ENCODE data around the gene OVCA2.
"Not testable (repeated sequence)": the region's sequence is repeated elsewhere in the genome, so short reads cannot be mapped to it uniquely, and the experiment has no call there.

Gene OVCA2

GRCh38 chr17:2041561-2042389 lies at the start of gene OVCA2:
Gene OVCA2 (plus strand): TSS chr17:2042022. CDS start chr17:2042048, 26 bp downstream.
- peak; percentile 15 for DNase-seq

- no peak for DNase-seq
Measured at GRCh38 chr17:1992541-1992940, 49.3 kb upstream of the OVCA2 start.

- no peak for DNase-seq
Measured at GRCh38 chr17:1994707-1995106, 47.1 kb upstream of the OVCA2 start.

- DNase-seq, result no peak
Measured at GRCh38 chr17:1995321-1995892, 46.4 kb upstream of the OVCA2 start.

GRCh38 chr17:1995907-1996799 lies 45.7 kb upstream of the OVCA2 start:
- no peak for DNase-seq

- DNase-seq, result no peak
Measured at GRCh38 chr17:1996800-1997288, 45.0 kb upstream of the OVCA2 start.

- no peak for DNase-seq
Measured at GRCh38 chr17:1997289-1997926, 44.4 kb upstream of the OVCA2 start.

GRCh38 chr17:1997927-1998742 lies 43.7 kb upstream of the OVCA2 start:
- DNase-seq, result no peak

- DNase-seq, result no peak
Measured at GRCh38 chr17:1999557-2000251, 42.1 kb upstream of the OVCA2 start.

- no peak for DNase-seq
Measured at GRCh38 chr17:2002767-2003329, 39.0 kb upstream of the OVCA2 start.

GRCh38 chr17:2003525-2003924 lies 38.3 kb upstream of the OVCA2 start:
- no peak for DNase-seq

- DNase-seq, result no peak
Measured at GRCh38 chr17:2004435-2004952, 37.3 kb upstream of the OVCA2 start.

- DNase-seq, result no peak
Measured at GRCh38 chr17:2008332-2009126, 33.3 kb upstream of the OVCA2 start.

GRCh38 chr17:2009737-2010136 lies 32.1 kb upstream of the OVCA2 start:
- no peak for DNase-seq

- DNase-seq, result no peak
Measured at GRCh38 chr17:2011411-2012371, 30.1 kb upstream of the OVCA2 start.

GRCh38 chr17:2012499-2012898 lies 29.3 kb upstream of the OVCA2 start:
- DNase-seq, result no peak

- DNase-seq, result not testable (repeated sequence)
Measured at GRCh38 chr17:2013220-2013993, 28.4 kb upstream of the OVCA2 start.

- DNase-seq, result no peak
Measured at GRCh38 chr17:2013994-2014317, 27.9 kb upstream of the OVCA2 start.

All from GF-D8 (cell line).